ENCODE data around the gene FDX1. TPM values are rescaled to one million over a fixed set of nuclear protein-coding genes. Genes with fewer than 3 reads are reported as not detected.
A peak's percentile ranks its signal among the peaks of the same experiment; 100 is the strongest.

Gene FDX1
- total RNA-seq, 1 donor from 2014 or later: 11.8 TPM

DNA sequence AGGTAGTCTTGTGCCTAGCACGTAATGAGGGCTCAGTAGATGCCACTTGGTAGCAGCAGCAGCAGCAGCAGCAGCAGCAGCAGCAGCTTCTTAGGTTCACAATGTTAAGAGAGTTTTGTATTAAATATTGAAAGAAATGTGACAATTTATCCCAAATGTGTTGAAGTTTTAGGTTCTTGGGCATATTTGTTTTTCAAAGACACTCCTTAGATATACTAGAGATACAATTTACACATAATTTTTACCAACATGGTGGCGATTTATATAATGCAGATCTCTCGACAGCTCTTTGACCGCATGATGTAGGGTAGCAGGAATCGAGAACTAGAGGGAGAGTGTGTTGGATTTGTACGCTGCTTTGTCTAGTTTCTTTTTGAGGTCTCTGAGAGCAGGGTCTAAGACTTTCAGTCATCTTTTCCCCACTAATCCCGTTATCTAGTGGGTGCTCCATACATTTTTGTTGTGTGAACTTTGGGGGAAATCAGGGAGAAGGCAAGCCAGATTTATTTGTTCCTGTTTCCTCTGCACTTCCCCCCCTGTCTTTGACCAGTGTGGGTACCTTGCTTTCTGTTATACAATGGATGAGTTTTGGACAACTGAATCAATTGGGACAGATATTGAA is 1.4 kb downstream of the FDX1 start:
- DNase-seq (ENCODE audit: low read depth): no peak

DNA sequence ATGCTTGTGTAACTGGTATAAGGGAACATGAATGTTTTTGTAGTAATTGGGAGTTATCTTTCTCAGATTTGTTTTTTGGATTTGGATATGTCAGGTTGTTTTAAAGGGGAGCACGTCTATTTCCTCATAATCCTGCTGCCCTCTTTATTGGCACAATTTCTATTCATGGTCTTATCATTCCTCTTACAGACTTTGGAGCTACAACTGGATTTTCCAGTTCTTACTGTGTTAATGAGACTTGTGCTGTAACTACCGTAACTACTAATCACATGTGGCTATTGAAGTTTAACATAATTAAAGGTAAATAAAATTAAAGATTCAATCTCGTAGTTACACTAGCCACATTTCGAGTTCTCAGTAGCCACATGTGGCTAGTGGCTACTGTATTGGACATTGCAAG is 1.9 kb downstream of the FDX1 start:
- DNase-seq (ENCODE audit: low read depth): no peak

DNA sequence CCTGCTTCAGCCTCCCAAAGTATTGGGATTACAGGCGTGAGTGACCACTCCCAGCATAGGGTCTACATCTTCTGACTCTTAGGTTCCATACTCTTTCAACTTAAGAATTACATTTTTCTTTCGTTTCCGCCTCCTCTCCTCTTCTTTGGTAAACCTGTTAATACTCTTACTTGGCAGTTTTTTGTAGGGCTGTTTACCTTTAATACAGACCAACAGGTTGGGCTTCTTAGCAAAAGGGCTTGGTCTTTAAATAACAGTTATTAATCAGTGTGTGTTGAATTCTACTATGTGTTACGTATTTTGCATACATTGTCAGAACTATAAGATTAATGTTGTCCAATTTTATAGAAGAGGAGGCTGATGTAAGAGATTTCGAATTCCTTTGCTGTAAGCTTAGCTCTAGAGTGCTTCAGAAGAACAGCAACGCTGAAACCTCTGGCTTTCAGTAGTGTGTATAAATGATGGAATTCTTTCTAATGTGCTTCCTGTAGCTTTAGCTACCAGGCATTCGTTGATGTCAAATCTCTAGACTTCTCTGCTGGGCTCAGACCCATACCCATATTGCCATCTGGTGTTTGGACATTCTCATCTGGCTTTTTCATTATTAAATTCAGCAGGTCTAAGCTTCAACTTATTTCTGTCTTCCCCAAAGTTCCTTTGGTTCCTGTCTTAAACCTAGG is 3.1 kb downstream of the FDX1 start:
- peak; percentile 12 for DNase-seq (ENCODE audit: low read depth)

DNA sequence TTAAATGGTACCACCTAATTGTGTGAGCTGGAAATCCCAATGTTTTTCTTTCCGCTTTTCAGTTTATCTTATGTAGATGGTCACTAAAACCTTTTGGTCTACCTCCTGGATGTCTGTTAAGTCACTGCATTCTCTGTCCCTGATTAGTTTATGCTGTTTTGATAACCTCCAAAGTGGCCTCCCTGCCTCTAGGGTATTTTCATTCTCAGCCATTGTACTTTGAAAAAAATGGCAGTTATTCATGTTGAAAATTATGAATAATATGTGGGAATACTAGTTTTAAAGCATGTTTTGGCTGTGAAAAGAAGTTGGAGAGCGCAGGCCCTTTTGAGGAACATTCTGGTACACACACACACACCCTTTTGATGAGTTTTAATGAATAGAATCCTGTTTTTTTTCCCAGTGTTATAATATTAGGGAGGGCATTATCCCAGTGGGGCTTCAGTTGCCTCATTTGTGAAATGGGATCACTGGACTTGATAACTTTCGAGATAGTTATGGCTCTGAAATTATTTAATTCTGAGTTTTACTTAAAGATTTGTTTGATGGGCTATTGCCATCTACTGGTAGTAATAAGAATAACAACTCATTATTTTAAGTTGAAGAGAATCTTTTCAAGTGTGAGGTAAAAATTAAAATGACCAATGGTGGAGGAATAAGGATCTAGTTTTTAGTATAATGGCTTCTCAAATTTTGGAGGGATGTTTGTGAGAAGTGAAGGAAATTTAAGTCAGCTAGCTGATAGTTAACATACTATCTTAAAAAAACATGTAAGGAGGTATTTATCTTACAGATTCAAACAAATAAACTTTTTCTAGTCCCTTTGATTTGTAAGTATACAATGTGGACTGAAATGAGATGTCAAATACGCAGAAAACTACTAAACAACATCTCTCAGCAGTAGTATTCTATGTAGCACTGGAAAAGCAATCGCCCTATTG is 3.9 kb downstream of the FDX1 start:
- peak; percentile 38 for DNase-seq (ENCODE audit: low read depth)

DNA sequence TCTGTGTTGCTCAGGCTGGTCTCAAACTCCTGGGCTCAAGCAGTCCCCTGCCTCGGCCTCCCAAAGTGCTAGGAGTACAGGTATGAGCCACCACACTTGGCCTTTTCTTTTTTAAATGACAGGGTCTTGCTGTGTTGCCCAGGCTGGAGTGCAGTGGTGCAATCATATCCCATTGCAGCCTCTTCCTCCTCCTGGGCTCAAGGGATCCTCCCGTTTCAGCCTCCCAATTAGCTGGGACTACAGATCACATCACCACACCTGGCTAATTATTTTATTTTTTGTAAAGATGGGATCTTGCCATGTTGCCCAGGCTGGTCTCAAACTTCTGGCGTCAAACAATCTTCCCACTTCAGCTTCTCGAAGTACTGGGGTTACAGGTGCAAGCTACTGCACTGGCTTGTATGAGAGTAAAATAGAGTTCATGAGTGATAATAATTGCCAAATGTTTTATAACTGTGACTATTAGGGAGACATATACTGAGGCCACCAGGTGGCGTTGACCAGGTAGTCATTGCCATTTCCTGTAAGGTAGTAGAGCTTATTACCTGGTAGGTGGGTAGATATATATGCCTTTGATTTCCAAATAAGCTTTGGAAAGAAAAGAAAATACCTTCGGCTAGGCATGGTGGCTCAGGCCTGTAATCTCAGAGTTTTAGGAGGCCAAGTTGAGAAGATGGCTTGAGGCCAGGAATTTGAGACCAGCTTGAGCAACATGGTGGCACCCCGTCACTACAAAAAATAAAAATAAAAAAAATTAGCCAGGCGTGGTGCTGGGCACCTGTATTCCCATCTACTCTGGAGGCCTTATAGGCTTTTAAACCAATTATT is 5.4 kb downstream of the FDX1 start:
- no peak for DNase-seq (ENCODE audit: low read depth)

DNA sequence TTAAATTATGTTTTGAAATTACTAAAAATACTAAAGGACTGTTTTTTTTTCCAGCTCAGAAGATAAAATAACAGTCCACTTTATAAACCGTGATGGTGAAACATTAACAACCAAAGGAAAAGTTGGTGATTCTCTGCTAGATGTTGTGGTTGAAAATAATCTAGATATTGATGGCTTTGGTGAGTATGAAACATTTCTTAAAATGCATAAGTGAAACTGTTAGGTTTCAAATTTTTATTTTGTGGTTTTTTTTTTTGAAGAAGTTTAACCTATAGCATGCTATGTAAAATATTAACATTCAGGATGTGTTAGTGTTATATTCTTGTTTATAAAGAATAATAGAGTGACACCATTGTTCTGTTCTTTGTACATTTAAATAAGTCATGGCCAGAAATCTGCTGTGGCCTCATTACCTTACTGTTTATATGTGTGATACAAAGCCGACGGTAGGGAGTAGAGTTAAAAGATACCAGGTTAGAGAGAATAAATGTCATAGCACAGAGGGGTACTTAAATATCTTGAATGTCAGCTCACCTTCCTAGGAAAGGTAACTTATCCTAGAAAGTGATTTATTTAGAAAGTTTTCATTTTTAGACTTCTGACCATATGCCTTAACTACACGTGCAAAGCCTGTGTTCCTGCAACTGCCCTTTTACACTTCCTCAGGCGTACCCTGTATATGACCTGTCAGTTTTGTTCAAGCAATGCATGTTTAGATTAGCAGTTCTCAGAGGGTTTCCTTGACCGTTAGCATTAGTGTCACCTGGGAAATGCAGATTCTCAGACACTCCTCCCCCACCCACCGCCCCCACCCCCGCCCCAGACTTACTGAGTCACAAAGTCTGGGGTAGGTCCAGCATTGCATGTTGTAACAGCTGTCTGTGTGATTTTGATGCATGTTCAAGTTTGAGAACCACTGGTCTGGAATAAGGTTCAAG is 6.3 kb downstream of the FDX1 start:
- DNase-seq (ENCODE audit: low read depth): peak; percentile 40

DNA sequence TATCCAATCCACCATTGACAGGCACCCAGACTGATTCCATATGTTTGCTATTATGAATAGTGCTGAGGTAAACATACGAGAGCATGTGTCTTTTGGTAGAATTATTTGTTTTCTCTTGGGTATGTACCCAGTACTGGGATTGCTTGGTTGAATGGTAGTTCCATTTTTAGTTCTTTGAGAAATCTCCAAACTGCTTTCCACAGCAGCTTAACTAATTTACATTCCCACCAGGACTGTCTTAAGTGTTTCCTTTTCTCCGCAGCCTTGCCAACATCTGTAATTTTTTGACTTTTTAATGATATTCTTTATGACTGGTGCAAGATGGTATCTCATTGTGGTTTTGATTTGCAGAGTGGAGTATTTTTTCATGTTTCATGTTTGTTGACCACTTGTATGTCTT is 8.3 kb downstream of the FDX1 start:
- DNase-seq (ENCODE audit: low read depth): no peak

DNA sequence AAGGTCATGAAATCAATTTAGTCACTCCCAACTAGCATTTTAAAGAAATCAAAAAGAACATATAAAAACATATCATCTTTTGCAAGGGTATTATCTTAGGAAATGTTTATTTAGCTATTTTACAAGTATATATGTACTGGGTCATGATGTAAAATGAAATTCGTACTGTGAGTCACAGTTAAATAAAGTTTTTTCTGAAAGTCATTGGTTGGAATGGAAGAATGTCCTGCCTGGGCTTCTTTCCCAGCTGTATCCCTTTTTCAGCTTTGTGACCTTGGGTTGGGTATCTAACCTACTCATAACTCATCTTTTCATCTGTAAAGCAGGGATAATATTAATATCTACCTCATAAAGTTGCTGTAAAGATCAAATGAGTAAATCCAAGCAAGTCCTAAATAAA is 15.7 kb downstream of the FDX1 start:
- no peak for DNase-seq (ENCODE audit: low read depth)

DNA sequence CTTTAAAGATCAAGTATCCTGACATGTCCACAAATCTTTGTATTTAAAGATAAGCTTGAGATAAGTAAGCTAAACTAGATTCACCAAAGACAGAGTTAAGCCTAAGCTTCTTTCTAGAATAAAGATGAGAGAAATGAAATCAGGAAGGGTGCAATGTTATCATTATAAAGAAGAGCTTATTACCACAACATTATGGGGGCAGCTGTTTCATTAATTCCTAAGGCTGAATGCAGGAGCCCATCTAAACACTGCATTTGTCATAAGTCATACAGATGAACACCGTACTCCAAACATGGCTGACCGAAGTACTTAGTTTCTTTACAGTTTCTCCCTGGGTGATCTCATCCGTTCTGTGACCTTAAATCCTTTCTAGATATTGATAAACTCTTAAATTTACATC is 16.3 kb downstream of the FDX1 start:
- no peak for DNase-seq (ENCODE audit: low read depth)

DNA sequence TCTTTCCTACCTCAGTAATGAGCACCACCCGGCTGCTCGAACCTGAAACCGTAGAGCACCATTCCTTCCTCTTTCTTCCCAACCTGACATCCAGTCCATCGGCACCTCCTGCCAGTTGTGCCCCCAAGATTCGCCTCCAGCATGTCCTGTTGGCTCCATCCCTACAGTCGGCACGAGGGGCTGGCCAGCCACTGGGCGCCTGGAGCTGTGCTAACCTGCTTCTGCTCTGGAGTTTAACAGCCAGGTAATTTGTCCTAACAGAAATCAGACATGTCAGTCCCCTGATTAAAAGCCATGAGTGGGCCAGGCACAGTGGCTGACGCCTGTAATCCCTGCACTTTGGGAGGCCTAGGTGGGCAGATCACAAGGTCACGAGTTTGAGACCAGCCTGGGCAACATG is 16.8 kb downstream of the FDX1 start:
- no peak for DNase-seq (ENCODE audit: low read depth)

DNA sequence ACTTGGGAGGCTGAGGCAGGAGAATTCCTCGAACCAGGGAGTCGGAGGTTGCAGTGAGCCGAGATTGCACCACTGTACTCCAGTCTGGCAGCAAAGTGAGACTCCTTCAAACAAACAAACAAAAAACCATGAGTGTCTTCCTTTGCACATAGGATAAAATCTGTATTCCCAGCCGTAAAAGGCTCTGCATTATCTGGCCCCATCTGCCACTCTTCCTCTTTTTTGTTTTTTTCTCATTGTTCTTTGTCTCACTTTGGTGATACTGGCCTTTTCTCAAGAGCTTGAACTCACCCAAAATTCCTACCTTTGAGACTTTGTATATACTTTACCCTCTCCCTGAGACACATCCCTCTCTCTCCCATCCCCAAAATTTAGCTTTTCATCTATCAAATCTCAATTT is 17.6 kb downstream of the FDX1 start:
- no peak for DNase-seq (ENCODE audit: low read depth)

DNA sequence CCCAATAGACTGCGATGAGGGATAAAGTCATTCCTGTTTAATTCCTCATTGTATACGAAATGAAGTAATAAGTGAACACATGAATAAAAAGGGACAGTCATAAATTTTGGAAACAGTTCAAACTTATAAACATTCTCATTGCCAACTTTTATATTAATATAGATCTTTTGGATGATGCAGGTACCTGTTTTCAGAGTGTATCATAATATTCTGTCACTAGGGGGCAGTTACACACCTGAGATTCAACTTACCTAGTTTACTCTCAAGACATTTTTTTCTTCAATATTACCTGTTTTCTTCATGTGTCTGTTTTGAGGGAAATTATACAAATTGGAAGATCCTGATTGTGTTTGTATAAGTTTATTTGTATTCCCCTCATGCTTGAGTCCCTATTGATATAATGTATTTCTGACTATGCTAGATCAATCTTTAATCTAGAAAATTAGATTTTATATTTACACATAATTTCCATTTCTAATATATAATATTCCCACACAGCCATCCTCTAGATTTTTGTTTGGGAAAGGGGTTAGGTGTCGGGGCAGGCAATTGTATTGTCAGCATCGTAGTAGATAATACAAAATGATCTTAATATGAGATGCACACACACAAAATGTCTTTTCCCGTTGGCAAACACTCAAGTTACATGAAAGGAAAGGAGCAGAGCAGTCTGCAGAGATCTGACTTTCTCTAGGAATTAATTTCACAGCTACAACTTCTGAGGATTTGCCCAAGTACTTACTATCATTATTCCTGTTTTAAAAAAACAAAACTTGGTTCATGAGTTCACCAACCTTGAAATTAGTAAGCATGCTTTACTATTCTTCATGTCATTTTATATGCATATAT is 18.4 kb downstream of the FDX1 start:
- DNase-seq (ENCODE audit: low read depth): no peak

DNA sequence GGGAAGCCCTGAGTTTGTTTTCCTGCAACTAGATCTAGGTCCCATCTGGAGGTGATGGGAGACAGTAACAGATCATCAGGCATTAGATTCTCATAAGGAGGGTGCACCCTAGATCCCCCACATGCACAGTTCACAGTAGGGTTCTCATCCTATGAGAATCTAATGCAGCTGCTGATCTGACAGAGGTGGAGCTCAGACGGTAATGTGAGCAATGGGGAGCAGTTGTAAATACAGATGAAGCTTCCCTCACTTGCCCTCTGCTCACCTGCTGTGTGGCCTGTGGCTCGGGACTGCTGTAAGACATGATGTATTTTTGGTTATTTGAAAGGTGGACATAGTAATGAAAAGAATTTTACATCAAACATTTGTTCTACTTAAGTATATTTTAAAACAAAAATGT is 20.5 kb downstream of the FDX1 start:
- peak; percentile 43 for DNase-seq (ENCODE audit: low read depth)

DNA sequence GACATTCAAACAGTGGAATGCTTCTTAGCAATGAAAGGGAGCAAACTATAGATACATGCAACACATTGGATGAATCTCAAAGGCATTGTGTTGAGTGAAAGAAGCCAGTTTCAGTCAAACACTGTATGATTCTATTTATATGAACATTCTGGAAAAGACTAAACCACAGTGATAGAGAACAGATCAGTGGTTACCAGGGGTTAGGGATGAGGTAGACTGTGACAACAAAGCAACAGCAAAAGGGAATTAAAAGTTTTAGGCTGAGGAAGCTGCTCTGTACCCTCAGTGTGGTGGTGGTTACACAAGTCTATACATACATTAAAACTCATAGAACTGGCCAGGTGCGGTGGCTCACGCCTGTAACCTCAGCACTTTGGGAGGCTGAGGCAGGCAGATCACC is 23.0 kb downstream of the FDX1 start:
- no peak for DNase-seq (ENCODE audit: low read depth)

DNA sequence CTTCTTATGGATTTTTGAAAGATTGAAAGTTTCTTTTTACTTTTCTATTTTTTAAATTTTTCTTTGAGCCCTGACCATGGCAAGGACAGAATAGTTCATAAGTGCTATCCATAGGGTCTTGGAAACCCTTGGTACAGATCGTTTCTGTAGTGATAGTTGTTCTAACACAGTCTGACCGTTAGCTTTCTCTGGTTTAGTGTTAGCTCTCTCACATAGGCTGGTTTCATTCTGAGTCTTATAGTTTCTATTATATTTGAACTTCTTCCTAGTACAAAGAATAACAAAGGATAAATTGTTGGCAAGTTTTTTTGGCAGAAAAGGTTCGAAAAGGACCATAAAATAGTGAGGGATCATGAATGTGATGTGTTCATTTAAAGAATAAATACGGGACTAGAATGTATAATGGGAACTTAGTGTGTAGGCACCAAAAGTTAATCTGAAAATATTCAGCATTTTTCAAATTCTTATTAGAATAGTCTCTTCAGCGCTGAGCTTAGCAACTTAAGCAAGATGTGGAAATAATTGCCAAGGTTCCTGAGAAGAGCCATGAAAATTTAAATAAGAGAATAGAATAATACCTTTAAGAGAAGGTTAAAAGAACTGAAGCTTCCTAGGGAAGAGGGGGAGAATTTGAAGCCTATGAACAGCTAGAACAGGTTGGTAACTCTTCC is 24.1 kb downstream of the FDX1 start:
- no peak for DNase-seq (ENCODE audit: low read depth)

DNA sequence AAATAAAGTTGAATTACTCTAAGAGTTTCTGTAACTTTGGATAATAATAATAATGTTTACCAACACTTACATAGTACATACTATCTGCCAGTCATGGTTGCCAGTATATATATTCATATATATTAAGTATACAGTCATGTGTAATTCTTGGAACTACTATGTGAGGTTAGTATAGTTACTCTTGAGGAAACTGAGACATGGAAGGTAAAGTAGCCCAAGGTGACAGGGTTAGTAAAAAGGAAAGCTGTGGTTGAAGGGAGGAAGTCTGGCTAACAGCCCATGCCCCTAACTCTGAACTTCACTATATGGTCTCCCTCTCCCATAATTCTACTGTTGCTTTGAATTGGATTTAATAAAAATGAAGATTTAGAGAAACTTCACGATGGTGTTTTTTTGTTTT is 24.9 kb downstream of the FDX1 start:
- no peak for DNase-seq (ENCODE audit: low read depth)

DNA sequence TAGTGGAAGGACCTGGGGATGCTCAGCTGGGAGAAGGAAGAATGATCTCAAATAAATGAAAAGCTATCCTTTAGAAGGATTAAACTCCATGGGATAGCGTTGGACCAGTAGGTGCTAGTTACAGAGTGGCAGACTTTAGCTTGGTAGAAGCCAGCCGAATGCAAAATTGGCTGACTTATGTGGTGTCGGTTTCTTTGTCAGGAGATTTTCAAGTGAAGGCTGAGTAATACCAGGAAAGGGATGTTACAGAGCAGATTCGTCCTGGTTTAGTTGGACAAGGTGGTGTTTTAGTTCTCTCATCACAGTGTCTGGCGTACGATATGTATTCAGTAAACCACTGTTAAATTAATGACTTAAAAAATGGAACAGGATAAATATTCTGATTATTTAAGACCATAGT is 26.0 kb downstream of the FDX1 start:
- DNase-seq (ENCODE audit: low read depth): no peak

DNA sequence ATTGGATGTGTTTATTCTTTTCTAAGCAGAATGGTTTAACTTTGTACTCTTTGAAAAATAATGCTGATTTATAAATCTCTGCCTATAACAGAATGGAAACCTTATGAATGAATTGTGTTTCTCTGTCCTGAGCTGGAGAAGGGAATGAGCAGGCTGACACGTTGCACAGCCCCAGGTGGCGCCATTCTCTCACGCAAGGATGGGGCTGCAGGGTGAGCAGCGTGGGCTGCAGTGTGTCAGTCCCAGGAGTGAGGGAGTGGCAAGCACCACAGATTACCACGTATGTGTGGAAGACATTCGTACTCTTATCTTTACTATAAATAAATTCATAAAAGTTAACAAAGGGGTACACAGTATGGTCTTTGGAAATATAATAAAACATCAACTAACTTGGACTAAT is 33.4 kb downstream of the FDX1 start:
- DNase-seq (ENCODE audit: low read depth): peak; percentile 63

DNA sequence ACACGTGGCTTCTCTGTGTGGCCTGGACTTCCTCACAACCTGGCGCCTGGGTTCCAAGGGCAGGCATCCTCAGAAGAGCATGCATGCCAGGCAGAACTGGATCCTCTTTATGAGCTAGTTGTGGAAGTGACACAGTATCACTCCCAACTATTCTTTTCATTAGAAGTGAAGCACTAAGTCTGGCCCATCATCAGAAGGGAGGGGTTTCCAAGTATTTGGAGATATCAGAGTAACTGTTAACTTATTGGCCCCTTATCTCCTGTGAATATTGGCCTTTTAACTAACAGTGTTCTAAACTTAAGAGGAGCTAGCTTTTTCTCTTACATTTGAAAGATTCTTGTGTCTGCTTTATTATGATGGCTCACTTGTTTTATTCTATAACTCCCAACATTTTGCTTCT is 35.5 kb downstream of the FDX1 start:
- DNase-seq (ENCODE audit: low read depth): no peak

All from myocyte (in vitro differentiated cells).